Retinal pigment epithelial cell (primary cell): ENCODE results near the gene XYLT1.

ENCODE experiments used
- DNase-seq: peaks from one replicate; pipeline ENCODE4 v3.0.0-alpha.2; 2010; ENCODE audit warnings: low read depth
- H3K4me3 ChIP-seq: 2 replicates; pipeline ENCODE4 v1.5.1; 2011; ENCODE audit warnings: mild to moderate bottlenecking, low read length, control low read depth, moderate library complexity
- CTCF ChIP-seq: conservative IDR thresholded peaks from 2 replicates; pipeline ENCODE4 v1.5.1; 2011; ENCODE audit warnings: low read depth, low read length, control low read depth, inconsistent platforms

XYLT1 gene

GRCh38 chr16:17168181-17168580, 302.6 kb downstream of the XYLT1 start:
- no peak overlapping the region for H3K4me3 ChIP-seq
- DNase-seq, result no peak
- TF ChIP-seq CTCF, result no peak

- TF ChIP-seq CTCF, result no peak
Measured at GRCh38 chr16:17166095-17166494, 304.7 kb downstream of the XYLT1 start.

GRCh38 chr16:17162560-17162959, 308.2 kb downstream of the XYLT1 start:
- no peak for DNase-seq
- no peak overlapping the region for H3K4me3 ChIP-seq
- TF ChIP-seq CTCF, result no peak

More at GRCh38 chr16:17166095-17166494, 304.7 kb downstream of the XYLT1 start:
- DNase-seq, result no peak
- no peak overlapping the region for H3K4me3 ChIP-seq

- no peak overlapping the region for H3K4me3 ChIP-seq
- TF ChIP-seq CTCF, result no peak
- DNase-seq, result no peak
Measured at GRCh38 chr16:17160920-17161431, 309.8 kb downstream of the XYLT1 start.

GRCh38 chr16:17160285-17160853, 310.4 kb downstream of the XYLT1 start:
- DNase-seq, result no peak
- H3K4me3 ChIP-seq, result no peak overlapping the region
- TF ChIP-seq CTCF, result no peak

GRCh38 chr16:17159617-17160016, 311.1 kb downstream of the XYLT1 start:
- TF ChIP-seq CTCF, result no peak
- no peak overlapping the region for H3K4me3 ChIP-seq
- no peak for DNase-seq

GRCh38 chr16:17155936-17156335, 314.8 kb downstream of the XYLT1 start:
- H3K4me3 ChIP-seq, result no peak overlapping the region
- DNase-seq, result no peak
- TF ChIP-seq CTCF, result no peak
